GM18499 (cell line): Measurements from ENCODE around the gene TSHR.
"Not testable (repeated sequence)": the region's sequence is repeated elsewhere in the genome, so short reads cannot be mapped to it uniquely, and the experiment has no call there.

Source experiments
- ATAC-seq: cut with Tn5 transposase; IDR thresholded peaks from one replicate; pipeline ENCODE4 v1.9.1; 2021; ENCODE audit warnings: moderate number of reproducible peaks; ENCODE audit not compliant: insufficient read depth, unreplicated experiment

TSHR gene

DNA sequence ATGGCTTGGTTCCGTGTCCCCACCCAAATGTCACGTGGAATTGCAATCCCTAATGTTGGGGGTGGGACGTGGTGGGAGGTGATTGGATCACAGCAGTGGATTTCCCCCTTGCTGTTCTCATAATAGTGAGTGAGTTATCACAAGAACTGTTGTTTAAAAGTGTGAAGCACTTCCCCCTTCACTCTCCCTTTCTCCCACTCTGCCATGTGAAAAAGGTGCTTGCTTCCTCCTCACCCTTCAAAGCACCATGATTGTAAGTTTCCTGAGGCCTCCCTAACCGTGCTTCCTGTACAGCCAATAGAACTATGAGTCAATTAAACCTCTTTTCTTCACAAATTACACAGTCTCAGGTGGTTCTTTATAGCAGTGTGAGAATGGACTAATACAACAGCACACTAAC, 8.6 kb upstream of the TSHR start:
- ATAC-seq, result no peak

DNA sequence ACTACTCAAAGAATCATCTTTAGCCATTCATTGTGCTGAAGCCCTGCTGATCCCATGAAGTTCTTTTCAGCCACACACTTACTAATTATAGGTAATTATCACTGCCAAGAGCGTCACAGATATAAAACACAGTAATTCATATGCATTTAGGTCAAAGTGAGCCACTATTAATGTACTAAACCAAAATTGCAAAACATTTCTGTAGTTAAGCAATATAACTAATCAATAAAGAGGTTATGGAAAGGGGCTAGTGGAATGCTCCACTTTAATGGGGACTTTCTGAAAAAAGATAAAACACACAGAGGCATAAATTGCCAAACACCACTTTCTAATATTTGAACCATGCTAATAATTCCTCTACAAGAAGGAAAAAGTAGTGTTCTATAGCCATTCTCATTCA, 7.1 kb upstream of the TSHR start:
- ATAC-seq, result no peak

DNA sequence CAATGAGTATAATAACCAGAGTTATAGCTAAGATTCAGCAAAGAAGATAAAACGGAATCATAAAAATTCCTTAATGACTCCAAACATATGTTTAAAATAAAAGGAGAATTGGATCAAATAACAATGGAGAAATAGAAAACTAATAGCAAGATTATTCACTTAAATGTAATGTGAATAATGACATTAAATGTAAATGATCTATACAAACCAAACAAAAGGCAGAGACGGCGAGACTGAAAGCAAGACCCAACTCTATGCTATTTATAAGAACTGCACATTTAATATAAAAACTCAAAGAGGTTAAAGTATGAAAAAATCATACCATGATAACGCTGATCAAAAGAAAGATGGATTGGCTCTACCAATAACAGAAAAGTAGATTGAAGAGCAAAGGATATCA, 3.9 kb upstream of the TSHR start:
- no peak for ATAC-seq

DNA sequence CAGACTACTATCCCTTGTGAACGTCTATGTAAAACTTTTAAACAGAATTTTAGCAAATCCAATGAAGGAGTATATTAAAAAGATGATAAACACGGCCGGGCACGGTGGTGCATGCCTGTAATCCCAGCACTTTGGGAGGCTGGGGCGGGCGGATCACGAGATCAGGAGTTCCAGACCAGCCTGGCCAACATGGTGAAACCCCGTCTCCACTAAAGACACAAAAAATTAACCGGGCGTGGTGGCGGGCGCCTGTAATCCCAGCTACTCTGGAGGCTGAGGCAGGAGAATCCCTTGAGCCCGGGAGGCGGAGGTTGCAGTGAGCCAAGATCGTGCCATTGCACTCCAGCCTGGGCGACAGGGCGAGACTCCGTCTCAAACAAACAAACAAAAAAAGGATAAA, 2.2 kb upstream of the TSHR start:
- ATAC-seq, result not testable (repeated sequence)

DNA sequence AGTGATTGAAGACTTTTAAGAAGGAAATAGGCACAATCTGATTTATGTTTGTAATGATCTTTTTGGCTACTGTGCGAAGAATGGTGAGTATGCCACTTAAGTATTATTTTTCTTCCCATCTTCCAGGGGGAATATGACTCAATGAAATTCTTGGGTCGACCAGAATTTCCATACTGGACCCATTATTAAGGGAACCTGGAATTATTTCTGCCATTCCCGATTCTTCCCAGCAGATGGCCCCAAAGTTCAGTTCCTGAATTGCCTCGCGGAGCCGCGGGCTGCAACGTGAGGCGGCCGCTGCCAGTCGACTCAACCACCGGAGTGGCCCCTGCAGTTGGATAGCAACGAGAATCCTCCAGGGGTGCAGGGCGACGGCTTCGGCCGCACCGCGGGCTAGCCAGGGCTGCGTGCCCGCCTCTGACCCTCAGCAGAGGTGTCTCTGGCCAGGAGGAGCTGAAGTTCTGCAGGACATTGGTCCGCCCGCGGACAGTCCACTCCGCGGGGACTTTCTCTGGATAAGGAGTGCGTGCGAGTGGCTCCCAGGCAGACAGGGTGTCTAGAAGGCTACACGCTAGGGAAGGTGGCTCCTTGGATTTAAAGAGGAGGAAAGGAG, 628 bp upstream of the TSHR start:
- ATAC-seq, result no peak

DNA sequence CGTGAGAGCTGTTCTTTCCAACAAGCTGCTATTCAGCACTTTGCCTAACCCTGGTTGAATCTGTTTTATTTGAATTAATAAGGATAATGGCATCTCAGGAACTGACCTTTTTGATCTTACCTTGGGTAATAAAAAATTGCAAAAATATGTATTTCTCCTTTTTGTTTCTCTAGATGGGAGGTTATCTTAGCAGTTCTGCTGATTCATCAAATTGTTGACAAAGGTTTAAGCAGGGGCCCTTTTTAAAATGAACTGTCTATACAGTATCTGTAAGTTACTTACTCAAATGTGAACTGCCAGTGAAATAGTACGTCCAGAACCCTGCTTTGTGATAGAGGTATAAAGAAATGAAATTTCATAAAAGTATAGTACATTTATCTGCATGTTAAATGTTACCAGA, 681 bp downstream of the TSHR start:
- ATAC-seq, result no peak

DNA sequence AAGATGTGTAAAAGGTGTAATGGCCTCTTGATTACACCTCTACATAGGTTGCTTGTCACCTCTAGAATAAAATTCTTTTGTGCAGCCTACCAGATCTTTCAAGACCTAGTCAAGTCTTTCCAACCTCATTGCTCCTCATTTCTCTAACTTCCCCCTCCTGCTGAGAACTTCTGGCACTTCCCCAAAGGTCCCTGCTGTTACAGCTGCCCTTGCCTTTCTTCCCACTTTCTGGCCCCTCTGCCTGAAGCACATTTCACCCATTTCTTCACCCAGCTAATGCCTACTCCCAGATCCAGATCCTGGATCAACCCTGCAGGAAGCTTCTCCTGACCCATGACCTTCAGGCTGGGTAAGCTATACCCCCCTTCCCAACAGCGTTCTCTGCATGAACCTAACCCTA, 1.5 kb downstream of the TSHR start:
- no peak for ATAC-seq

DNA sequence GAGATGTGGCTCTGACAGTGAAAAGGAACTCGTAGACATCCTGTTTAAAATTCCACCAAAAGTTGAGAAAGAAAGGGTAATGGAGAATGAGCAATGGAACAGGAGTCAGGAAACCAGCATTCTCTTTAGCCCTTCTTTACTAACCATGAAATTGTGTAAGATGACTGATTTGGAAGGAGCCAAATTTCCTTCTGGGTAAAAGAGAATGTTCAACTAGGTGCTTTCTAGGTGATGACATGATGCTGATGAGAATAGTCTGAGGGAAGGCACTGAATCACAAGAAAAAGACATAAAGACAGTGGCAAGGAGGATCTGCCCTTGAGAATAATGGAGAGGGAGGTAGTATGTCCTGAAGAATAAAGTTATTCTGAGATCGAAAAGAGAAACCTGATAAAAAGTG, 2.2 kb downstream of the TSHR start:
- no peak for ATAC-seq

DNA sequence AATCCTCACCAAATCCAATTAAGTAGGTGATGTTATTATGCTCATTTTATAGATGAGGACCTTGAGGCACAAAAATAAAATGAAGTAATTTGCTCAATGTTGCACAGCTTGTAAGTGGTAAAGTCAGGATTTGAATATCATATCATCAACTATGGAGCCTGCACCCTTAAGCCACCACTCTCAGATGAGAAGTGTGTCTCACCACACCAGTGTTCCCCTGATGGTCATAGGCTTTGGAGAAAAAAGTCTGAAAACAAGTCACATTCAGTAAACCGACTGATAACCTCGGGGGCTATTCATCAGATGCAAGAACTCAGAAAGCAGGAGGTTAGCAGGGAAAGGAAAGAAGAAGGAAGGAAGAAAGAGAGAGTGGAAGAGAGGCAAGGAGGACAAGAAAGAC, 2.8 kb downstream of the TSHR start:
- ATAC-seq, result no peak

DNA sequence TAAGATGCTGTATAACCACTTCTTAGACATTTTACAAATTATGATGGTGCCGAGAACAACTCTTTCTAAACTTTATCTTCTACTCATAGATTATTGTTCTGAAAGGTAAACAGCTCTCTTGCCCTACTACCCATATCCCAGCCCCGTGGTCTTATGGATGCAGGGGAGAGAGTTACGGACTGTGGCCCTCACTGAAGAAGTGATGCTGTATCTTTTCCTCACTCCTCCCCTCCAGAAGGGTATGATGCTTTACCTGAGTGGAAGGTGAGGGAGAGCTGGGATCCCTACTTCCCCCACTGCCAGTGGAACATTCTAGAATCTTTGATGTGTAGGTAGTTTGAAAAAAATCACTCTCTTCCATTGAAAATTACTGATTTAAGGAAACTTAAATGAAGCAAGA, 3.5 kb downstream of the TSHR start:
- ATAC-seq, result no peak

DNA sequence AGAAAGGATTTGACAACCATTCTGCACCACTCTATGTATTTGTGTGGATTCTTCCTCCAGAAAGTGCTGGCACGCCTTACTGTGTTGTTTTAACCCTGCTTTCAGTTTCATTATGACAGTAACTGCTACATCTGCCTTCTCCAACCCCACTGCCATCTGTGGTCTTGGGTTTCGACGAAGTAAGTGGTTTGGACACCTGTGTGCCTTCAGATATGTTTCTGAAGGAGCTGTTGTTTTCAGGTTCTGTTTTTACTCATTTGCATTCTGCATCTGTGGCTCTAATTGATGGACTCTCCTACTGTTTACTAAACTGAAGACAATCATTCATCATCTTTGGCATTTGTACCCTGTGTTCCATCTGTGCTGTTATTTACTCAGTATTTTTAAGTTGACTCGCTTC, 4.1 kb downstream of the TSHR start:
- ATAC-seq, result peak; percentile 97

DNA sequence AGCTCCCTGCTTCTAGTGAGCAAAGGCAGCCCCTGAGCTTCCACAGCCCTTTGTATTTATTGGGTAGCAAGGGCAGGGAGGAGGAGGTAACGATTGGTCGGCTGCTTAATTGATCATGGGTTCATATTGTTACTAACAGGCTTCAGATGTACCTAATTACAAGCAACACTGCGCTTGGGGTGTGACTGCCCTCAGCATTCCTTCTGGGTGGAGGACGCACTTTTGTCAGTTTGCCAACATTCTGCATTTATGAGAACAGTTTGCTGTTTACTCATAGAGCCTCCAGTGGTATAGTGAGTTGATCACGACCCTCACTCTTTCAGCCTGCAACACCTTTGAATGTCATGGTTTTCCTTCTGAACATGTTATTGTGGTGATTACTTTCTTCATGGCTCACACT, 9.6 kb downstream of the TSHR start:
- no peak for ATAC-seq

DNA sequence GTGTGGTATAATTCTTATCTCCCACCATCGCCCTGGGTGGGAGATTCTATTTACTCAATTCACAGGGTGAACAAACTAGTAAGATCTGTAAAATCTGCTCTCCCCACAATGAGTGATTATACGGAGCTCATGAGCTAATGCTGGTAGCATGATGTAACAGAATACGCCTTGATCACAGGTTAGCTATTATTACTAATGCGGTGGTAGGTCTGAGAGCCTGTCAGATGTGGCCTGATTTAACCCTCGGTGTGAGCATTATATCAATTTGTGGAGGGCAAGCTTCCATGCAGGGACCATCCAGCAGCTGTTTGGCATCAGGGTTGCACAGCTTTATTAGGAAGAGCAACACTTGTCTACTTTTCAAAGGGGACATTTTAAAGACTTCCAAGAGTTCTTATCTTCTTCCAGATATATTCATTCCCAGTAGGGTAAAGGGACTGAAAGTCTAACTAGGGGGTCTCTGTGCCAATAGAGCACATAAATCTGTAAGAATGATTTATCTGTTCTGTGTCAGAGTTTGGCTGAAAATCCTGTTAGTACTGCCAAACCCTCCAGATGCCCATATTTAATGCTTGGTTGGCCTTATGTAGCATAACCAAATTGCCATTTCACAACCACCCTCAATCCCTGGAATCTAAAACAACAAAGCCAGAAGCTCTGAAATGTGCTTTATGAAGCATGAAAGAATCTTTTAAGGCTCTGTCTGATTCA, 18.7 kb downstream of the TSHR start:
- no peak for ATAC-seq

DNA sequence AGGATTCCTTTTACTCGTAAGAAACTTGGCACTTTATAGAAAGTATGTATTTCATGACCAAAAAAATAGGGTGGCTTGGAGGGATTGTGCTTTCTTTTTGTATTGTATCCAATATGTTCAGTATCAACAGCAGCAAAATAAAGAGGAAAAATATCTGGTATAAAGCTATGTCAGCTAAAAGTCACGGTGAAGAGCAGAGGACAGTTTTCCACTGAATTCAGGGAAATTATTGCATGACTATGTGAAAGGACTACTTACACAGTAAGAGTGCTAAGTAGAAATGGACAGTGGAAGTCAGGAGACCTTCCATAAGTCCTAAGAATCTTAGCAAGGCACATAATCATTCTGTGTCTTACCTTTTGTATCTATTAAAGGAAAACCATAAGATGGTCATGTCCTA, 19.3 kb downstream of the TSHR start:
- ATAC-seq, result no peak

DNA sequence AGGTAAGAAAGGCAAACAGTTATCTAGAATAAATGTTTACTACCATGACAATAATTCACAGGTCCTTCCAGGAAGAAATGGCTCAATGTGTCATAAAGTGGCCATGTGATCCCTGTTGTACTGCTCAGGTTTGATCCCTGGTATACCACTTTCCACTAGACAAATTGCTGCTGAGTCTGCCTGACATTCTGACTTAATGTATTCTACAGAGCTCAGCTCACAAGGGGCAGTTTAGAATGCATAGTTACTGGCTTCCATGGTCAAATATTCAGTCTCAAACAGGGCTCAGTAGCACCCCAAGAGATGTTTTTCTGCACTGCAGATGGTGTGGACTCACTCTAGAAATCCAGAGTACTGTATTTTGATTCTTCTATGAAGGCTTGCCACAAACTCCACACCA, 21.8 kb downstream of the TSHR start:
- peak; percentile 60 for ATAC-seq

DNA sequence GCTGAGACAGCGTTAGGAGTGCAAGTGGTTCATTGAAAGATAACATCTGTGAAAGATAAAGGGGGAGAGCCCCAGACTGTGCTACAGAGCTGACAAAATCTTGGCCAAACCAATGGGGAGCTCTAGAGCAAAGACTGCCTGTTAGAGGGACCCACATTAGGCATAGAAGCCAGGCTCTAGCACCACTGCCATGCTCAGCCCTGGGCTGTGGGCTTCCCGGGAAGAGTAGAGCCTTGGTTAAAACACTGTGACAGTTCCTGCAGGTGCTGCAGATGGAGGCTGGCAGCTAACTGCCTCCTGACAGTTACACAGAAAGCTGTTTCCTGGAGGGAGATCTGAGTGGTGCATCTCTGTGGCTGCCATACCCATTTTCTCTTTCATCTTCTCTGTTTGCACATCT, 23.0 kb downstream of the TSHR start:
- ATAC-seq, result no peak

DNA sequence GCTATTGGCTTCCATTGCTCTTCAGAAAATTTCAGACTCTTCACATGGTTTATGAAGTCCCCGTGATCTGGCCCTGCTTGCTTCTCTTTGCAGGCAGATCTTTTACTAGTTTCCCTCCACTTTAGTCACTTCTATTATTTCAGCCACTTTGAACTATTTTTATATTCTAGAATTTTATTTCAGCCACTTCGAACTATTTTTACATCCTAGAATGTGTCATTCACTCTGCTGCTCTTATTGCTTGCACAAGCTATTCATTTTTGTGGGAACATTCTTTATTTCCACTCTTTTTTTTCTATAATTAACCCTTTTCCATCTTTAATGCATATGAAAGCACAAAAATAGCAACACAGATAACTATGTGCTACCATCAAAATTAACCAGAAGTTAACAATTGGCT, 24.5 kb downstream of the TSHR start:
- ATAC-seq, result no peak

DNA sequence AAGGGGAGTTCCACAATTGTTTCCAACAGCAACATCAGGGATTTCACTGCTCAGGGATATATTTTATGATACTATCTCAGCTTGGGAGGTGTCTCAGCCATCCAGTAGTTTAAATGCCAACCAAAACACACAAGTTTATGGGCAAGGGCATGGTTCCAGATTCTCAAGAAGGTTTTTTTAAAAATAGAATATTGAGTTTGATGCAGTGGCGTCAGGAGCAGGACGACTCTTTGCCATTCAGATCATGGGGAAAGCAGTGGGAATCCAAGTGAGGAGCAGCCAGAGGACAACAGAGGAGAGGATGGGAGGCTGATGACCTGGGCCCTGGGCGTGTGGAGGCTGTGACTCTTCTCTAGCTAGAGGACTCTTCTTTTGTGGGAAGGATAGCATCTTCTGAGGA, 25.7 kb downstream of the TSHR start:
- ATAC-seq, result no peak

DNA sequence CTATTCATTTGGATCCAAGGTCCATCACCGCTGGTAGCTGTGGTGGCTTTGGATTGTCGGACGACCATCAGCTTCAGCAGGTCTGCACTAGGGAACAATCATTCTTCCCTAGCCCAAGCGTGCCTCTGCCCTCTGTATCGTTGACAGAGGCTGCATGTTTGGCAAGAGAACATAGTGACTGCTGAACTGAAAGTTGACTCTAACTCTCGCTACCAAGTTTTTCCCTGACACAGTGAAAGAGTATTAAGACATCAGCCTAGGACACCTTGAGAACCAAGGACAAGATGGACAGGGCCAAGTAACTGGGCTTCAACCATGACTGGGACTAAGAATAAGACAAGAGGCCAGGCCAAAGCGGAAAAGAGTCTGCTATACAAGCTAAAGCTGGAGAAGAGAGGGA, 26.3 kb downstream of the TSHR start:
- ATAC-seq, result no peak

DNA sequence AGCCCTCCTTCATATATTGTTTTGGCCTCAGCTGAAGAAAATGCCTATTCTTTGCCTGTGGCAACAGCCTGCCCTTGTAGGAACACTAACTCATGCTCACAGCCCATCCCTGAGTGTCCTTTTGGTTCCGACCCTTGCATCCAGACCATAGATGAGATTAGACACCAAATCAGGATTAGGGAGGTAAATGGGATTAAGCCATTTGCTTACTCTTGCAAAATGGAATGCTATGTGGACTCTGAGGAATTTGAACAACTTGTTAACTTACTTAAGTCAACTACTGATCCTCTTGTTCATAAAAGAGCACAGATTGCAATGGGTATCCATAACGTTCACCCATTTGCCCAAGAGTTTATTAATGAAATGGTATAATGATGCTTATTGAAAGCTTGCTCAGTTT, 27.3 kb downstream of the TSHR start:
- ATAC-seq, result no peak

DNA sequence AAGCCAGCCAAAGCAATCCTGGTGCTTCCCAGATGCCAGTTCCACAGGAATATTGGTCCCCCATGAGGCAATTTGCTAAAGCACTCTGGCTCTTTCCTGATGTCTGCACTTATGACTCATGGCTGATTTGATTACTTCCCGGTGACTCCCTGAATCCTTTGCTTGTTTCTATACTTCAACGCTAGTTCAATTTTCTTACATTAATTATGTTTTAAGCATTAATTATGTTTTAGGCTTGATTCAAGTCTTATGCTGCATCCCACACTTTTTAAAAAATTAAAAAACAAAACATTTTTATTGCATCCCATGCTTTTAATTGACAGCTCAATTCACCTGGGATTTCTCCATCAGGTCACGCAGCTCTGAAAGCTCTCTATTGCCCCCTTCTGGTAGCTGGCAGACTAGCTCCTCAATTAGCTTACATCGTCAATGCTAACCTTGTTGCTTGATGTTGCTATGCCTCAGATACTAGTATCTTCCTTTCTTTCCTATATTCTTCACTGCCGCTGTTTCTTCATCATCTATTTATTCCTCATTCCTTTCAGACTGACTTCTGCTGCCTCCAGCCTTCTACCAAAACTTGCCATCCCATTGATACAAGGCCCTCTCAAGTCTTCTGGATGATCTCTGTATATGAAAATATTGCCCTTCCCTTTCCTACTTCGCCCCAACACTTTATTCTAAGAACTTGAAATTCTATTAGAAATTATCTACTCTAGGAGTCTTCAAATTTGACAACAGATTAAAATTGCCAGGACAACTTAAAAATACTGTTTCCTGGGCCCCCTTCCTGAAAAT, 32.0 kb downstream of the TSHR start:
- ATAC-seq, result no peak

DNA sequence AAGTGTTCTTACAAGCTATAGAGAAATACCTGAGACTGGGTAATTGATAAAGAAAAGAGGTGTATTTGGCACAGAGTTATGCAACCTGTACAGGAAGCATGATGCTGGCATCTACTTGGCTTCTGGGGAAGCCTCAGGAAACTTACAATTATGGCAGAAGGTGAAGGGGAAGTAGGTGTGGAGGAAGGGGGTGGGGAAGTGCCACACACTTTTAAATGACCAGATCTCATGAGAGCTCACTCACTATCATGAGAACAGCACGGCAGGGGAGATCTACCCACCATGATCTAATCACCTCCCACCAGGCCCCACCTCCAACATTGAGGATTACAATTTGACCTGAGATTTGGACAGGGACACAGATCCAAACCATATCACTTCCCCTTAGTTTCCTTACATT, 32.8 kb downstream of the TSHR start:
- ATAC-seq, result no peak
